ENCODE measurements around the gene NOS3. TPM values are rescaled to one million over a fixed set of nuclear protein-coding genes. Genes with fewer than 3 reads are reported as not detected.

The NOS3 gene
- total RNA-seq, 2 experiments from 2014 or later = 5.8 to 6.1 TPM

DNA sequence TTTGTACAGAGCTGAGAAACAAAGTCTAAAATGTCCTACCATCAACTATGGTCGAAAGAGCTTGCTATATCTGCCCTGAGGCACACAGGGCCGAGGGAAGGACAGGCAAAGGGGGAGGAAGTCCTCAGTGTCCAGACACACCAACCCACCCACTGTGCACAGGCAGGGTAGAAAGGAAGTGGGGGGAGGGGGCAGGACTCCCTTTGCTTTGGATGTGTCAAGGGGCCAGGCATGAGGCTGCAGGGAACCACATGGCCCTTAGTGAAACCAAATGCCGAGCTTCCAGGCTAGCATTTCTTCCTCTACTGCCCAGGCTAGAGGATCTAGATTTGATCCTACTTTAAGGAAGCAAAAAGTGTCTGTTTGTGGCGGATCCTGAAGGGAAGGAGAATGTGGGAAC is 41.3 kb upstream of the NOS3 start:
- DNase-seq = no peak
- no peaks in the 10 kb centered on the region for H3K36me3 Mint-ChIP-seq

GRCh38 chr7:150949971-150950491 is 40.8 kb upstream of the NOS3 start:
- H3K27me3 Mint-ChIP-seq = peaks cover 25% of the 10 kb centered on the region
- no peak for DNase-seq
- no peak overlapping the region for H3K27ac Mint-ChIP-seq
- no peaks in the 10 kb centered on the region for H3K9me3 Mint-ChIP-seq
- no peaks in the 10 kb centered on the region for H3K36me3 Mint-ChIP-seq
- H3K4me3 Mint-ChIP-seq = no peak overlapping the region
- H3K4me1 Mint-ChIP-seq = peaks cover 5% of the 10 kb centered on the region

More for the DNA sequence above, 41.3 kb upstream of the NOS3 start:
- H3K4me1 Mint-ChIP-seq = peaks cover 5% of the 10 kb centered on the region
- H3K27ac Mint-ChIP-seq = no peak overlapping the region
- H3K9me3 Mint-ChIP-seq = no peaks in the 10 kb centered on the region
- no peak overlapping the region for H3K4me3 Mint-ChIP-seq
- peaks cover 20% of the 10 kb centered on the region for H3K27me3 Mint-ChIP-seq

- no peak overlapping the region for H3K4me3 Mint-ChIP-seq
- H3K27ac Mint-ChIP-seq = no peak overlapping the region
- DNase-seq = no peak
- H3K4me1 Mint-ChIP-seq = peaks cover 5% of the 10 kb centered on the region
- no peaks in the 10 kb centered on the region for H3K36me3 Mint-ChIP-seq
- H3K27me3 Mint-ChIP-seq = peaks cover 22% of the 10 kb centered on the region
- no peaks in the 10 kb centered on the region for H3K9me3 Mint-ChIP-seq
Observed at GRCh38 chr7:150950496-150951180, 40.2 kb upstream of the NOS3 start.

GRCh38 chr7:150951181-150951520 is 39.7 kb upstream of the NOS3 start:
- no peak for DNase-seq
- no peak overlapping the region for H3K4me3 Mint-ChIP-seq
- peaks cover 26% of the 10 kb centered on the region for H3K27me3 Mint-ChIP-seq
- peaks cover 7% of the 10 kb centered on the region for H3K4me1 Mint-ChIP-seq
- H3K9me3 Mint-ChIP-seq = no peaks in the 10 kb centered on the region
- H3K27ac Mint-ChIP-seq = no peak overlapping the region
- no peaks in the 10 kb centered on the region for H3K36me3 Mint-ChIP-seq

GRCh38 chr7:150951521-150951920 is 39.3 kb upstream of the NOS3 start:
- no peaks in the 10 kb centered on the region for H3K9me3 Mint-ChIP-seq
- H3K4me1 Mint-ChIP-seq = peaks cover 6% of the 10 kb centered on the region
- H3K4me3 Mint-ChIP-seq = no peak overlapping the region
- no peak overlapping the region for H3K27ac Mint-ChIP-seq
- peaks cover 29% of the 10 kb centered on the region for H3K27me3 Mint-ChIP-seq
- H3K36me3 Mint-ChIP-seq = no peaks in the 10 kb centered on the region
- no peak for DNase-seq

DNA sequence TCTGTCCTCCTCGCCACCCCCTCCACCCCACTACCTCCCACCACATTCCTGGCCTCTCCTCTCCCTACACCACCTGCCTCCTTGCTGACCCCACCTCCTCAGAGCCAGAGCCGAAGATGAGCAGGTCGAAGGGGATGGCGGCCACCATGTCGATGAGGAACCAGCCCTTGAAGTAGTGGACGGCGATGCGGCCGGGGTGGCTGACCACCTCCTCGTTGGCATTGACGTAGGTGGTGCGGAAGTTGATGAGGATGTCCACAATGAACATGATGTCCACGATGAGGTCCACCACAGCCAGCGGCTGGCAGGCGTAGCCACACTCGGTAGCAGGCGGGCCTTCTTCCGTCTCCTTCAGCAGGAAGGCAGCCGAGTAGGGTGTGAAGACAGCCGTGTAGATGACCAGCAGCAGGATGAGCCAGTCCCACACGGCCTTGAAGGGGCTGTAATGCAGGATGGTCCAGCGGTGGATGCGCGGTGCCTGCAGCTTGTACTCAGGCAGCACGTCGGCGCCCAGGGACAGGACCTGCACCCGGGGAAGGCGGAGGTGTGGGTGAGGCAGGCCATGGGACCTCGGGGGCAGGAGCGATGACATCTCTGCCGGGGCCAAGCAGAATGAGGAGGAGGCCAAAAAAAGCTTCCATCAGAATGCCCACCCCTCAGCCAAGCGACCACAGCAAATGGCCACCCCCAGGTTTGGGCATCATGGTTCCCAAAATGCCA is 38.3 kb upstream of the NOS3 start:
- DNase-seq = no peak
- Mint-ChIP-seq H3K9me3 (no peaks in the 10 kb centered on the region), H3K4me3 (no peak overlapping the region), H3K27ac (no peak overlapping the region), H3K36me3 (no peaks in the 10 kb centered on the region), H3K27me3 (peaks cover 35% of the 10 kb centered on the region), H3K4me1 (peaks cover 6% of the 10 kb centered on the region)

DNA sequence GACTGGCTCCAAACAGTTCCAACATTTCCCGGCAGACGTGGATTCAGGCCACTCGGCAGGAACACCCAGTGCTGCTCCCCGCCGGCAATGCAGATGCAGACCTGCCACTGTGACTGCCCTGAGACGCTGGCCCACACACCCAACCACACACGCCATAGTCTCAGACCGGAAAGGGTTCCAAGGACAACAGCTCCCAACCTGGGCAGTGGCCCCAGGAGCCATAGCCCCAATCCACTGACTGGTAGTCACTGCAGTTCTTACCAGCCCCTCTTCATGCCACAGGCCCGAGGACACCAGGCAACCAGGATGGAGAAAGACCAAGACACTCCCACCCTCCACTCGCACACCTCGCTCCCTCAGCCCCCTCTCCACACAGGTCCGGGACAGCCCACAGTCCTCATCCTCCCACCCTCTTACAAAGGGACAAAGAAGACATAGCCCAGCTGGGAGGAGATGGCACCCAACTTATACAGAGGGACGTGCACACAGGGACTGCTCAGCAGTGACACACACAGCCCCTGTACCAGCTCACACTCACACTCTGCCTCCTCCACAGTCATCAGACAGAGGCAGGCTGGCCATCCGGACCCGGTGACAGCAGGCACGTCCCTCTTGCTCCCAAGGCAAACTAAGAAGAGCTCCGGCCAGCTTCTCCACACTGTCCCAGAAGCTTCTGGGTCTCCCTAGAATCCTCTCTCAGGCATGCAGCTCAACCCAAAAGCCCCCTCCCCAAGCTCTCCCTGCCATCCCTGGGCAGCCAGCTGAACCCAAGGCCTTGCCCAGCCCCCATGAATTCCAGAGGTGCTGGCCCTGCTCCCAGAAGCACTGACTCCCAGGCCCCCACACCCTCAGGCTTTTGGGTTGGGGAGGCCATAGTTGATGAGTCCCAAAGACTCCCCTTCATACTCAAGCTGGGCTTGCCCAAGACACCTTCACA is 37.5 kb upstream of the NOS3 start:
- no peak overlapping the region for H3K4me3 Mint-ChIP-seq
- peaks cover 33% of the 10 kb centered on the region for H3K27me3 Mint-ChIP-seq
- H3K27ac Mint-ChIP-seq = no peak overlapping the region
- no peaks in the 10 kb centered on the region for H3K36me3 Mint-ChIP-seq
- no peak for DNase-seq
- H3K9me3 Mint-ChIP-seq = no peaks in the 10 kb centered on the region
- peaks cover 6% of the 10 kb centered on the region for H3K4me1 Mint-ChIP-seq

GRCh38 chr7:150954201-150954985 is 36.4 kb upstream of the NOS3 start:
- Mint-ChIP-seq H3K4me3 (no peak overlapping the region), H3K36me3 (peaks cover 2% of the 10 kb centered on the region), H3K9me3 (no peaks in the 10 kb centered on the region), H3K4me1 (peaks cover 7% of the 10 kb centered on the region), H3K27ac (no peak overlapping the region), H3K27me3 (peaks cover 37% of the 10 kb centered on the region)
- no peak for DNase-seq

- no peak overlapping the region for H3K27ac Mint-ChIP-seq
- H3K36me3 Mint-ChIP-seq = peaks cover 2% of the 10 kb centered on the region
- no peak overlapping the region for H3K4me3 Mint-ChIP-seq
- H3K4me1 Mint-ChIP-seq = peaks cover 6% of the 10 kb centered on the region
- H3K9me3 Mint-ChIP-seq = no peaks in the 10 kb centered on the region
- peaks cover 43% of the 10 kb centered on the region for H3K27me3 Mint-ChIP-seq
- no peak for DNase-seq
Observed at GRCh38 chr7:150954986-150955518, 35.8 kb upstream of the NOS3 start.

DNA sequence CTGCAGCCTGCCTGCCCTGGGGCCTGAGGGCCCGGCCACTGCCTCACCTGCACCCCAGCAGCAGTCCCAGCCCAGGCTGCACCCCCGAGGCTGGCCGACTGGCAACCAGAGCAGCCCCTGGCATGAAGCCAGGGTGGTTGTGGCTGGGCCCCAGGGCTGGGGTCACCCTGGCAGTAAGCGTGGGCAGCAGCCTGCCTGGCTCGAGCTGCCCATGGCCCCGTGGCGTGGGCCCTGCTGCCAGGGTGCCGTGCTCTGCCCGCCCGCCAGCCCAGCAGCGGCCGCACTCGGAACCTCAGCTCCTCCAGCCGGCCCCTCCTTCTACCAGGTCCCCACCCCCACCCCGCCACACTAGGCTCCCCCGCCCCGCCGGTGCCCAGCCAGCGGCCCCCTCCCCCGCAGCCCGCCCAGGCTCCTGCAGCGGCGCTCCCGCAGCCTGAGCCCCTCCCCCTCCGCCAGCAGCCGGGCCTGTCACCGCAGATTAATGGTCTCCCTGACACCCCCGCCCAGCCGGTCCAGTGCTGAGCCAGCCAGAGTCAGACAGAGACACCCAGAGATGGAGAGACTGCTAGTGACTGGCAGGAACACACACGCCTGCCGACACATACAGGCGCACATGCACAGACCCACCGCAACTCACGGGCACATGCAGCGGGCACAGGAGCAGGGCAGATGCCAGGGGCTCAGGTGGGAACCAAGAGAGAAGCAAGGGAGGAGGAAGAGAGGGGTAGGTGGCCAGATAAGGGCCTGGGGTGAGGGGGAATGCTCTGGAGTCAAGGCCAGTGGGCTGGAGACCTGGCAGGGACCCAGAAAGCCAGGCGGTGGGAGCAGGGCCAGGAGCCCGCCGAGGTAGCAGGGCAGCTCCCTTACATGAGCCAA is 35.1 kb upstream of the NOS3 start:
- no peak overlapping the region for H3K4me3 Mint-ChIP-seq
- peaks cover 2% of the 10 kb centered on the region for H3K36me3 Mint-ChIP-seq
- H3K27me3 Mint-ChIP-seq = peaks cover 43% of the 10 kb centered on the region
- H3K4me1 Mint-ChIP-seq = peaks cover 6% of the 10 kb centered on the region
- no peak for DNase-seq
- no peaks in the 10 kb centered on the region for H3K9me3 Mint-ChIP-seq
- no peak overlapping the region for H3K27ac Mint-ChIP-seq

- Mint-ChIP-seq H3K4me3 (no peak overlapping the region), H3K4me1 (peaks cover 6% of the 10 kb centered on the region), H3K27me3 (peaks cover 49% of the 10 kb centered on the region), H3K9me3 (no peaks in the 10 kb centered on the region), H3K27ac (no peak overlapping the region), H3K36me3 (peaks cover 2% of the 10 kb centered on the region)
- no peak for DNase-seq
Observed at GRCh38 chr7:150956395-150957132, 34.3 kb upstream of the NOS3 start.

DNA sequence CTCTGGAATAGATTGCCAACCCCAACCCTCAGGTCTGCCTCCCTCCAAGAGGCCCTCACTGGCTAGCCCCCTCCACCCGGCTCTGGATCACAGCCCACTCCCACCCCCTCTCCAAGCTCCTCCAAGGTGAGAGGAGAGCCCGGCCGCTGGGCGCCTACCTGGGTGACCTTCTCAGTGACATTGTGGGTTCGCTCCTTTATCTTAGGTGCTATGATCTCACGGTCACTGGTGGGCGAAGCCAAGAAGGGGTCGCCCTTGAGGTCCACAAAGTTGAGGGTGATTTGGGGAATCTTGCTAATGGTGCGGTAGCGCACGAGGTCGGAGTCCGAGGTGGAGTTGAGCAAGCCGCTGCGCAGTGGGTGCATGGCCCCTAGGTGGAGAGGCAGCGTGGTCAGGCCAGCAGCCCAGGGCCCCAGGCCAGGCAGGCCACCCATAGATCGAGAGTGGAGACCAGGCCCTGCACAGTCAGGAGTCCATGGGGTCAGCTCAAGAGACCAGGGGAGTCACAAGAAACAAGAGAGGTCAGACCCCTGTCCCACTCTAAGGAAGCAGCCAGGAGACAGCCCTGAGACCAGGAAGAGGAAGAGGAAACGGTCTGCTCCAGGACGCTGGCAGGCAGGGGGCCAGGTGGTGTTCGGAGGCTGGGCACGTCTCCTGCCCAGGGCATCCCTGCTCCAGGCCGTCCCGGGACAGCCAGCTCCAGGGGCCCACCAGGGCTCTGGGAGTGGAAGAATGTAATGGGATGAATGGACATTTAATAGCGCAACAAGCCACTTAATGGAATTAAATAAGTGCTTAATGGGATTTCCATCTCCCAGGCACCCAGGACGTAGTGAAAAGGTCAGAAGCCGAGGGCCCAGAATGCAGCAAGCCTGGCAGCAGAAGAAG is 33.4 kb upstream of the NOS3 start:
- H3K27ac Mint-ChIP-seq = no peak overlapping the region
- peaks cover 2% of the 10 kb centered on the region for H3K36me3 Mint-ChIP-seq

More for the DNA sequence above, 33.4 kb upstream of the NOS3 start:
- no peak for DNase-seq
- H3K4me1 Mint-ChIP-seq = peaks cover 6% of the 10 kb centered on the region
- H3K9me3 Mint-ChIP-seq = no peaks in the 10 kb centered on the region
- H3K27me3 Mint-ChIP-seq = peaks cover 50% of the 10 kb centered on the region
- H3K4me3 Mint-ChIP-seq = no peak overlapping the region
